Fibroblast of lung (primary cell): Measurements from ENCODE around the gene ODF4. TPM values are rescaled to one million over a fixed set of nuclear protein-coding genes. Genes with fewer than 3 reads are reported as not detected.

Experiments
- DNase-seq, 2 donors: peaks; one replicate each; pipeline versions ENCODE4 v3.0.0 to v3.0.0-alpha.2; 2010; ENCODE audit warnings: low read depth in 2 of 2
- H2AFZ ChIP-seq: 2 replicates; pipeline ENCODE4 v1.5.1; 2012; ENCODE audit warnings: low read length, control low read depth, inconsistent platforms
- H3K27ac ChIP-seq: 2 replicates; pipeline ENCODE4 v1.5.1; 2011; ENCODE audit warnings: low read length, control low read depth; ENCODE audit not compliant: insufficient read depth
- H3K27me3 ChIP-seq: 2 replicates; pipeline ENCODE4 v1.5.1; 2011; ENCODE audit warnings: mild to moderate bottlenecking, low read length; ENCODE audit not compliant: control insufficient read depth, insufficient read depth
- H3K36me3 ChIP-seq: 2 replicates; pipeline ENCODE4 v1.5.1; 2011; ENCODE audit warnings: low read length; ENCODE audit not compliant: control insufficient read depth, insufficient read depth
- H3K4me1 ChIP-seq: 2 replicates; pipeline ENCODE4 v1.5.1; 2011; ENCODE audit warnings: low read length; ENCODE audit not compliant: control insufficient read depth, insufficient read depth; ENCODE audit errors: extremely low read depth
- H3K4me2 ChIP-seq: 2 replicates; pipeline ENCODE4 v1.5.1; 2011; ENCODE audit warnings: low read length, control low read depth; ENCODE audit not compliant: insufficient read depth; ENCODE audit errors: extremely low read depth
- H3K4me3 ChIP-seq, 4 experiments: fragments of 200-600 bp in 1 of 4; sonication (generic) in 1 of 4; replicated peaks in 1 of 4; 2 replicates each; pipeline ENCODE4 v1.5.1; 2011 to 2016; ENCODE audit warnings: low read length in 4 of 4, low read depth in 3 of 4, mild to moderate bottlenecking in 3 of 4, control low read depth in 2 of 4, inconsistent platforms in 1 of 4, mixed read lengths in 1 of 4; ENCODE audit not compliant: insufficient read depth in 1 of 4; ENCODE audit errors: control extremely low read depth in 1 of 4
- H3K79me2 ChIP-seq: 2 replicates; pipeline ENCODE4 v1.5.1; 2012; ENCODE audit warnings: mild to moderate bottlenecking, low read length, inconsistent platforms; ENCODE audit not compliant: control insufficient read depth, insufficient read depth
- H3K9ac ChIP-seq: 2 replicates; pipeline ENCODE4 v1.5.1; 2011; ENCODE audit warnings: mild to moderate bottlenecking, low read length, control low read depth; ENCODE audit not compliant: insufficient read depth
- H3K9me3 ChIP-seq: 2 replicates; pipeline ENCODE4 v1.5.1; 2012; ENCODE audit warnings: low read depth, low read length; ENCODE audit not compliant: control insufficient read depth, insufficient read depth
- H4K20me1 ChIP-seq: 2 replicates; pipeline ENCODE4 v1.5.1; 2011; ENCODE audit warnings: low read length; ENCODE audit not compliant: control insufficient read depth, insufficient read depth; ENCODE audit errors: extremely low read depth
- EZH2 ChIP-seq: IDR thresholded peaks from 2 replicates; pipeline ENCODE4 v1.5.1; 2012; ENCODE audit warnings: low read length, control low read depth, mild to moderate bottlenecking; ENCODE audit errors: missing control alignments
- polyA plus RNA-seq, 2 donors: library from polyadenylated mRNA; depleted of rRNA in 1 of 2; stranded (reverse) in 1 of 2; unstranded in 1 of 2; fragments of >200 nt; gene quantifications; 2 replicates each; pipeline ENCODE4 v1.2.1, GENCODE V29; 2011 to 2012; ENCODE audit warnings: missing spikeins in 1 of 2
- total RNA-seq: library from RNA; depleted of rRNA; stranded (reverse); fragments of >200 nt; gene quantifications from 2 replicates; pipeline ENCODE4 v1.2.1, GENCODE V29; 2014
- TF ChIP-seq, protein P1 (sequence below), 2 donors: IDR thresholded peaks in 1 of 2; conservative IDR thresholded peaks in 1 of 2; 1 replicate in 1 of 2; 2 replicates in 1 of 2; pipeline ENCODE4 v1.5.1; 2011 to 2012; ENCODE audit warnings: low read length in 2 of 2, control low read depth in 1 of 2, inconsistent platforms in 1 of 2, low read depth in 1 of 2, mild to moderate bottlenecking in 1 of 2

The ODF4 gene
- total and polyA plus RNA-seq, 2 donors (not counting 1 experiment from before 2014, with no cell fraction given): not detected

GRCh38 chr17:8300627-8301242 lies 38.9 kb upstream of the ODF4 start:
- H3K36me3 ChIP-seq: no peaks in the 10 kb centered on the region
- no peak overlapping the region for H3K4me2 ChIP-seq
- H4K20me1 ChIP-seq: no peaks in the 10 kb centered on the region
- H3K27ac ChIP-seq: no peak overlapping the region
- TF ChIP-seq, protein P1, sequence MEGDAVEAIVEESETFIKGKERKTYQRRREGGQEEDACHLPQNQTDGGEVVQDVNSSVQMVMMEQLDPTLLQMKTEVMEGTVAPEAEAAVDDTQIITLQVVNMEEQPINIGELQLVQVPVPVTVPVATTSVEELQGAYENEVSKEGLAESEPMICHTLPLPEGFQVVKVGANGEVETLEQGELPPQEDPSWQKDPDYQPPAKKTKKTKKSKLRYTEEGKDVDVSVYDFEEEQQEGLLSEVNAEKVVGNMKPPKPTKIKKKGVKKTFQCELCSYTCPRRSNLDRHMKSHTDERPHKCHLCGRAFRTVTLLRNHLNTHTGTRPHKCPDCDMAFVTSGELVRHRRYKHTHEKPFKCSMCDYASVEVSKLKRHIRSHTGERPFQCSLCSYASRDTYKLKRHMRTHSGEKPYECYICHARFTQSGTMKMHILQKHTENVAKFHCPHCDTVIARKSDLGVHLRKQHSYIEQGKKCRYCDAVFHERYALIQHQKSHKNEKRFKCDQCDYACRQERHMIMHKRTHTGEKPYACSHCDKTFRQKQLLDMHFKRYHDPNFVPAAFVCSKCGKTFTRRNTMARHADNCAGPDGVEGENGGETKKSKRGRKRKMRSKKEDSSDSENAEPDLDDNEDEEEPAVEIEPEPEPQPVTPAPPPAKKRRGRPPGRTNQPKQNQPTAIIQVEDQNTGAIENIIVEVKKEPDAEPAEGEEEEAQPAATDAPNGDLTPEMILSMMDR (conservative IDR thresholded peaks at IDR 0.05 in 1 of 2, IDR thresholded peaks at IDR 0.05 in 1 of 2; ENCODE audit: low read depth in 1 of 2, low read length in 2 of 2): peak; percentile 85 to 86
- no peak for TF ChIP-seq EZH2
- H3K27me3 ChIP-seq: no peaks in the 10 kb centered on the region
- no peak overlapping the region for H2AFZ ChIP-seq
- no peaks in the 10 kb centered on the region for H3K79me2 ChIP-seq
- DNase-seq: peak; percentile 58 to 75
- no peak overlapping the region for H3K9ac ChIP-seq
- no peaks in the 10 kb centered on the region for H3K4me1 ChIP-seq
- no peak overlapping the region for H3K4me3 ChIP-seq
- H3K9me3 ChIP-seq: no peaks in the 10 kb centered on the region

DNA sequence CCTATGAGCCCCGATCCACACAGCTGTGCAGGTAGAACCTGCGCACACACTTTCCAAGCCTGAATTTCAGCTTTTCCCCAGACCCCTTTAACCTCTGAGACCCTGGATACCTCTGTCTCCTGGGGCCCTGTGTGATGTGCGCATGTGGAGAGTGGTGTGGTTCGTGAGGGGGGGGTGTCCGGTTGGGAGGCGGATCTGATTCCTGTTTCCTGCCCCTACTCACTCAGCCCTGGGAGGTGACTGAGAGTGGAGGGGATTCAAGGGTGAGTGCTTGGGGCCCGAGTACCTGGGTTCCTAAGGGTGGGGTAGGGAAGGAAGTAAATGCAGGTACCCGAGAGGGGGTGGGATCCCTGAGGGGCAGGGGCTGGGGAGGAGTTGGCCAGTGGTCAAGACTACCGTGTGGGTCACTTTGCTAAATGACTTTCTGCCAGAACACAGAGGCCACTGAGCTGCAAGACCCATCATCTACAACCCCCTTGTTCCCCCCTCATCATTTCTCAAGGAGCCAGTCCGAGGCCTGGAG lies 29.0 kb upstream of the ODF4 start:
- Histone ChIP-seq H3K4me3 (no peak overlapping the region), H3K9ac (no peak overlapping the region), H3K27ac (no peak overlapping the region), H3K36me3 (no peaks in the 10 kb centered on the region), H3K4me2 (no peak overlapping the region), H4K20me1 (no peaks in the 10 kb centered on the region), H3K9me3 (no peaks in the 10 kb centered on the region), H2AFZ (no peak overlapping the region), H3K27me3 (peaks cover 35% of the 10 kb centered on the region), H3K79me2 (no peaks in the 10 kb centered on the region), H3K4me1 (no peaks in the 10 kb centered on the region)
- DNase-seq: no peak
- TF ChIP-seq, protein P1 (conservative IDR thresholded peaks at IDR 0.05 in 1 of 2, IDR thresholded peaks at IDR 0.05 in 1 of 2; ENCODE audit: low read depth in 1 of 2, low read length in 2 of 2): no peak
- no peak for TF ChIP-seq EZH2

GRCh38 chr17:8311131-8311790 lies 28.4 kb upstream of the ODF4 start:
- Histone ChIP-seq H3K4me2 (no peak overlapping the region), H3K4me3 (no peak overlapping the region), H3K27me3 (peaks cover 41% of the 10 kb centered on the region), H3K9me3 (no peaks in the 10 kb centered on the region), H3K79me2 (no peaks in the 10 kb centered on the region), H4K20me1 (no peaks in the 10 kb centered on the region), H3K36me3 (no peaks in the 10 kb centered on the region), H2AFZ (no peak overlapping the region), H3K9ac (no peak overlapping the region), H3K4me1 (no peaks in the 10 kb centered on the region), H3K27ac (no peak overlapping the region)
- DNase-seq: no peak
- TF ChIP-seq EZH2: no peak
- TF ChIP-seq, protein P1 (conservative IDR thresholded peaks at IDR 0.05 in 1 of 2, IDR thresholded peaks at IDR 0.05 in 1 of 2; ENCODE audit: low read depth in 1 of 2, low read length in 2 of 2): no peak
